Amygdala (tissue), 56 donors: ENCODE measurements around the gene TXNDC11.
A peak's percentile ranks its signal among the peaks of the same experiment; 100 is the strongest.

Experiments
- DNase-seq, 56 donors: peaks; one replicate each; lab custom pipeline; 2025; lab: John Stamatoyannopoulos, UW

TXNDC11 gene

GRCh38 chr16:11691771-11692170 is 50.9 kb downstream of the TXNDC11 start:
- no peak for DNase-seq

GRCh38 chr16:11691235-11691634 is 51.4 kb downstream of the TXNDC11 start:
- no peak for DNase-seq

GRCh38 chr16:11689031-11689840 is 53.4 kb downstream of the TXNDC11 start:
- no peak for DNase-seq

- no peak for DNase-seq
These were observed 54.2 kb downstream of the TXNDC11 start for GRCh38 chr16:11688520-11688886.

- no peak for DNase-seq
These were observed 54.8 kb downstream of the TXNDC11 start for GRCh38 chr16:11687601-11688519.

GRCh38 chr16:11686713-11687380 is 55.8 kb downstream of the TXNDC11 start:
- DNase-seq = no peak

- DNase-seq = no peak
These were observed 56.6 kb downstream of the TXNDC11 start for GRCh38 chr16:11685844-11686618.

- no peak for DNase-seq
These were observed 58.2 kb downstream of the TXNDC11 start for GRCh38 chr16:11684231-11685025.

- no peak for DNase-seq
These were observed 59.5 kb downstream of the TXNDC11 start for GRCh38 chr16:11683145-11683544.

GRCh38 chr16:11682655-11683096 is 60.0 kb downstream of the TXNDC11 start:
- DNase-seq = no peak

- no peak for DNase-seq
These were observed 60.5 kb downstream of the TXNDC11 start for GRCh38 chr16:11681976-11682654.

- no peak for DNase-seq
These were observed 61.1 kb downstream of the TXNDC11 start for GRCh38 chr16:11681556-11681955.

- DNase-seq = no peak
These were observed 62.4 kb downstream of the TXNDC11 start for GRCh38 chr16:11679941-11680911.

GRCh38 chr16:11679250-11679649 is 63.4 kb downstream of the TXNDC11 start:
- DNase-seq = peak in 19 of 56 donors; percentile 20 to 55 (median 38)

GRCh38 chr16:11677959-11678881 is 64.4 kb downstream of the TXNDC11 start:
- no peak for DNase-seq

- no peak for DNase-seq
These were observed 65.2 kb downstream of the TXNDC11 start for GRCh38 chr16:11677451-11677951.
